Measurements from ENCODE around the gene ANKRD44.

- TF ChIP-seq, protein P1, sequence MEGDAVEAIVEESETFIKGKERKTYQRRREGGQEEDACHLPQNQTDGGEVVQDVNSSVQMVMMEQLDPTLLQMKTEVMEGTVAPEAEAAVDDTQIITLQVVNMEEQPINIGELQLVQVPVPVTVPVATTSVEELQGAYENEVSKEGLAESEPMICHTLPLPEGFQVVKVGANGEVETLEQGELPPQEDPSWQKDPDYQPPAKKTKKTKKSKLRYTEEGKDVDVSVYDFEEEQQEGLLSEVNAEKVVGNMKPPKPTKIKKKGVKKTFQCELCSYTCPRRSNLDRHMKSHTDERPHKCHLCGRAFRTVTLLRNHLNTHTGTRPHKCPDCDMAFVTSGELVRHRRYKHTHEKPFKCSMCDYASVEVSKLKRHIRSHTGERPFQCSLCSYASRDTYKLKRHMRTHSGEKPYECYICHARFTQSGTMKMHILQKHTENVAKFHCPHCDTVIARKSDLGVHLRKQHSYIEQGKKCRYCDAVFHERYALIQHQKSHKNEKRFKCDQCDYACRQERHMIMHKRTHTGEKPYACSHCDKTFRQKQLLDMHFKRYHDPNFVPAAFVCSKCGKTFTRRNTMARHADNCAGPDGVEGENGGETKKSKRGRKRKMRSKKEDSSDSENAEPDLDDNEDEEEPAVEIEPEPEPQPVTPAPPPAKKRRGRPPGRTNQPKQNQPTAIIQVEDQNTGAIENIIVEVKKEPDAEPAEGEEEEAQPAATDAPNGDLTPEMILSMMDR (IDR thresholded peaks at IDR 0.05): no peak
- TF ChIP-seq POLR2AphosphoS5 (IDR thresholded peaks at IDR 0.05; ENCODE audit: low read depth, low read length): no peak
- no peak for TF ChIP-seq REST (IDR thresholded peaks at IDR 0.05; ENCODE audit: insufficient read depth in 1 of 2, low read depth in 2 of 2, low read length in 1 of 2)
Observed at GRCh38 chr2:197088694-197089093, 221.9 kb downstream of the ANKRD44 start.
